WTC11 (cell line): ENCODE results near the gene BZW2.

Experiments
- AR ChIP-seq: fragments of 250-450 bp; sonication (Bioruptor Pico); IDR thresholded peaks from 2 replicates; pipeline ENCODE4 v1.9.0; 2021; ENCODE audit warnings: mild to moderate bottlenecking
- ATF3 ChIP-seq: sonication (generic); formaldehyde crosslinking; conservative IDR thresholded peaks from 2 replicates; pipeline ENCODE4 v1.8.1; 2022; ENCODE audit warnings: mild to moderate bottlenecking, missing genetic modification reagents
- ATF6 ChIP-seq: sonication (generic); formaldehyde crosslinking; IDR thresholded peaks from 2 replicates; pipeline ENCODE4 v1.8.1; 2023; ENCODE audit warnings: mild to moderate bottlenecking, missing genetic modification reagents
- CDX4 ChIP-seq: fragments of 250-450 bp; sonication (Bioruptor Pico); IDR thresholded peaks from 2 replicates; pipeline ENCODE4 v1.9.0; 2021; ENCODE audit warnings: moderate library complexity, mild to moderate bottlenecking, inconsistent platforms, borderline replicate concordance
- CTCF ChIP-seq: fragments of 200-600 bp; IDR thresholded peaks from 2 replicates; pipeline ENCODE4 v1.8.0; 2022; ENCODE audit warnings: antibody characterized with exemption
- E2F1 ChIP-seq: sonication (generic); formaldehyde crosslinking; IDR thresholded peaks from 2 replicates; pipeline ENCODE4 v1.8.0; 2022; ENCODE audit warnings: mild to moderate bottlenecking, missing genetic modification reagents
- FOXK1 ChIP-seq: sonication (generic); formaldehyde crosslinking; IDR thresholded peaks from 2 replicates; pipeline ENCODE4 v1.8.0; 2022; ENCODE audit warnings: mild to moderate bottlenecking, moderate library complexity, missing genetic modification reagents
- HMGXB4 ChIP-seq: sonication (generic); formaldehyde crosslinking; IDR thresholded peaks from 2 replicates; pipeline ENCODE4 v1.8.1; 2023; ENCODE audit warnings: mild to moderate bottlenecking, moderate library complexity, missing genetic modification reagents
- JUN ChIP-seq: sonication (generic); formaldehyde crosslinking; IDR thresholded peaks from 2 replicates; pipeline ENCODE4 v1.8.0; 2023; ENCODE audit warnings: mild to moderate bottlenecking, missing genetic modification reagents
- MAX ChIP-seq: sonication (generic); formaldehyde crosslinking; IDR thresholded peaks from 2 replicates; pipeline ENCODE4 v1.8.0; 2022; ENCODE audit warnings: mild to moderate bottlenecking, missing genetic modification reagents
- NFE2L1 ChIP-seq: sonication (generic); formaldehyde crosslinking; IDR thresholded peaks from 2 replicates; pipeline ENCODE4 v1.8.1; 2023; ENCODE audit warnings: missing genetic modification reagents
- RELA ChIP-seq: sonication (generic); formaldehyde crosslinking; IDR thresholded peaks from 2 replicates; pipeline ENCODE4 v1.8.1; 2022; ENCODE audit warnings: missing genetic modification reagents, mild to moderate bottlenecking, borderline replicate concordance
- SP1 ChIP-seq: sonication (generic); formaldehyde crosslinking; conservative IDR thresholded peaks from 2 replicates; pipeline ENCODE4 v1.8.1; 2022; ENCODE audit warnings: missing genetic modification reagents

- TF ChIP-seq HMGXB4 (CRISPR knock-in tag) (no peak), JUN (CRISPR knock-in tag) (no peak), SP1 (no peak), CTCF (no peak), NFE2L1 (CRISPR knock-in tag) (no peak), E2F1 (CRISPR knock-in tag) (no peak), AR (CRISPR knock-in tag) (no peak), ATF3 (no peak), ATF6 (CRISPR knock-in tag) (no peak), RELA (no peak), FOXK1 (no peak), CDX4 (CRISPR knock-in tag) (no peak), MAX (no peak)
Measured at GRCh38 chr7:16726189-16726588, 80.2 kb downstream of the BZW2 start.
